Endothelial cell of umbilical vein (primary cell): ENCODE measurements around the gene DTX2.

Source experiments
- CTCF ChIP-seq, 2 donors: IDR thresholded peaks; 1 replicate in 1 of 2; 2 replicates in 1 of 2; pipeline ENCODE4 v1.5.1; 2011; ENCODE audit warnings: low read length in 2 of 2, mild to moderate bottlenecking in 2 of 2, moderate library complexity in 2 of 2, control low read depth in 1 of 2, inconsistent platforms in 1 of 2, low read depth in 1 of 2; ENCODE audit not compliant: insufficient read depth in 1 of 2; ENCODE audit errors: extremely low read depth in 1 of 2
- EZH2 ChIP-seq: IDR thresholded peaks from 2 replicates; pipeline ENCODE4 v1.6.1; 2012; ENCODE audit warnings: borderline replicate concordance, low read depth, mild to moderate bottlenecking, moderate library complexity, low read length, inconsistent platforms; ENCODE audit not compliant: severe bottlenecking
- FOS ChIP-seq: IDR thresholded peaks from 2 replicates; pipeline ENCODE4 v1.6.1; 2011; ENCODE audit warnings: mild to moderate bottlenecking, low read length, moderate library complexity, borderline replicate concordance; ENCODE audit not compliant: insufficient read depth
- POLR2A ChIP-seq: IDR thresholded peaks from 2 replicates; pipeline ENCODE4 v1.6.1; 2012; ENCODE audit warnings: low read depth, mild to moderate bottlenecking, control low read depth, low read length
- POLR2AphosphoS5 ChIP-seq: IDR thresholded peaks from 2 replicates; pipeline ENCODE4 v1.6.1; 2012; ENCODE audit warnings: low read depth, mild to moderate bottlenecking, control low read depth, low read length, moderate library complexity; ENCODE audit not compliant: insufficient read depth
- TF ChIP-seq, protein P1 (sequence below): IDR thresholded peaks from 2 replicates; pipeline ENCODE4 v1.6.1; 2011; ENCODE audit not compliant: insufficient read depth, insufficient read length

DNA sequence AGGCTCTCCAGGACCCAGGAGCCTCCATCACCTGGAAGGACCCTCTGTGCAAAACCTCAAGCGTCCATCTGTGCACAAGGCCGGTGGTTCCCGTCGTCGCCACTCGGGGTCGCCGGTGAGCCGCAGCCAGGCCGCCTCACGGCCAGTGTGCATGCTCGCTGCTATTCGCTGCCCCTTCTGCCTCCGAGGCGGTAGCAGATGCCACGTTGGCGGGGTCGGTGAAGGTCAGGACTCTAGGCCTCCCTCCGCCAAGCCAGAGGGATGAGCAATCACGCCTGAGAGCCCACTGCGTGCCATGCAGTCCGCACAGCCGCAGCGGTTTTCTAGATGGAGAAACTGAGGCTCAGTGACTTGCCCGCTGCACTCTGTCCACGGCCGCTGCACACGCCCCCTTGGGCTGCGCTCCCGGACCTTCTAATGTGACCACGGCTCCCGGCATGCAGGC lies 54.5 kb downstream of the DTX2 start:
- peak in 1 of 2 donors; percentile 49 for TF ChIP-seq CTCF (IDR thresholded peaks at IDR 0.05; ENCODE audit: extremely low read depth in 1 of 2, insufficient read depth in 1 of 2, low read depth in 1 of 2, low read length in 2 of 2)
- no peak for TF ChIP-seq EZH2
- no peak for TF ChIP-seq POLR2A
- no peak for TF ChIP-seq POLR2AphosphoS5
- TF ChIP-seq FOS = no peak
- TF ChIP-seq, protein P1, sequence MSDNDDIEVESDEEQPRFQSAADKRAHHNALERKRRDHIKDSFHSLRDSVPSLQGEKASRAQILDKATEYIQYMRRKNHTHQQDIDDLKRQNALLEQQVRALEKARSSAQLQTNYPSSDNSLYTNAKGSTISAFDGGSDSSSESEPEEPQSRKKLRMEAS = no peak
